ENCODE results near the gene SH3RF3.

Gene SH3RF3

DNA sequence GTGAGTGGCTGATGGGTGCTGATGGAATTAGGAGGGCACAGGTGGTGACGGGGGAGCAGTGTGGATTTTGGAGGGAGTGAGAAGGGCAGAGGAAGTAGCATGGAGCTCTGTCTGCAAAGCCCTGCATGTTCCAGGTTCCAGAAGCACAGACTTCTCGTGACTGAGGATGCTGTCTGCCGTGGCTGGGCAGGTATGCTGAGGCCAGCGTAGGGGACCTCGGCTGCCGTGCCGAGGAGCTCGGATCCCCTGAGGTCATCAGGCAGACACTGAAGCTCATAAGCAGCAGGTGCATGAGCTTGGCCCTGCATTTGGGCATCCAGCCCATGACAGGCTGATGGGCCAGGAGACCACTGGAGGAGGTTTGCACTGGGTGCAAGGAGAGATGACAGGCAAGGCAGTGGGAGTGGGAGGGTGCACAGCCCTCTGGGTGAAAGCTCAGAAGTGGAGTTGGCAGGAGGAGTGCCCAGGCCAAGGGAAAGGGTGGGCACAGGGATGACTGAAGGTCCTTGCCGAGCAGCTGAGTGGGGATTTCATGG, 215.3 kb downstream of the SH3RF3 start:
- intact Hi-C loops (cut with DNase I), result no loop called here
- DNase-seq, result no peak

- intact Hi-C loops (cut with DNase I), result no loop called here
Observed at GRCh38 chr2:109345091-109345490, 216.1 kb downstream of the SH3RF3 start.

DNA sequence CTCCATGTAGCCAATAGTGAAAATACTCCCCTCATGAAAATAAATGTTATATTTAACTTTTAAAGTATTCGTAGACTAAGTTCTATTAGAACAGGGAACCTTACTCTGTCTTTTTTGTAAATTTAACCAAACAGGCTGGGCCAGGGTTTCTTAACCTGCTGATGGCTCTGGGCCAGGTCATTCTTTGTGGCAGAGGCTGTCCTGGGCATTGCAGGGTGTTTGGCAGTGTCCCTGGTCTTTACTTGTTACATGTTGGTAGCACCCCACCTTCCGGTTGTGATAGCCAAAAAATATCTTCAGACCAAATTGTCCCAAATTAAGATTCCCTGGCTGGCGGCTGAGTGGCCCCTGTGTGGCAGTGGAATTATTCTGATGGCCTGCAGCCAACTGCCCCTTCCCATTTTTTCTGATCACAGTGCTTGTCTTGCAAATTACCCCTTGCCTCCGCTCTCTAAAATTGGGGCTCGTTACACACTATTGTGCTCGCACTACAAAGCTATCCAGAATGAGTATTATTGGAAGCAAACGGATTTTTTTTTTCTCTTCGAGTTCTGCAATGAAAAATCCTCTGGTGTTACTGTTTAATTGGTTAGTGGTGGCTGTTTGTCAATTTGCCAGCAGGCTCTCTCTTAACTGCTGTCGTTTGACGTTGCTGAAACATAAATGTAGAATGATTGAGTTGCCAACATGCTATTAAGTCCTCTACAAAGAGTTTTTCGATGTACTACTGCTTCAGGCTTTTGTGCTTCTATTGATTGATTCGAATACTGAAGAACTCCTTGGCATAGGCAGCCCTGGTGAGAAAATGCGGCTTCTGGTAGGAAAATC, 216.9 kb downstream of the SH3RF3 start:
- intact Hi-C loops (cut with DNase I), result no loop called here
- no peak for DNase-seq

More at GRCh38 chr2:109345091-109345490, 216.1 kb downstream of the SH3RF3 start:
- no peak for DNase-seq

GRCh38 chr2:109346601-109347228, 217.7 kb downstream of the SH3RF3 start:
- DNase-seq, result no peak
- intact Hi-C loops (cut with DNase I), result no loop called here

GRCh38 chr2:109347626-109348025, 218.6 kb downstream of the SH3RF3 start:
- intact Hi-C loops (cut with DNase I), result no loop called here
- DNase-seq, result no peak

- no peak for DNase-seq
- intact Hi-C loops (cut with DNase I), result no loop called here
Observed at GRCh38 chr2:109348190-109348589, 219.2 kb downstream of the SH3RF3 start.

- peak in 15 of 42 donors; percentile 15 to 63 (median 39) for DNase-seq
- intact Hi-C loops (cut with DNase I), result no loop called here
Observed at GRCh38 chr2:109348671-109349502, 219.9 kb downstream of the SH3RF3 start.

DNA sequence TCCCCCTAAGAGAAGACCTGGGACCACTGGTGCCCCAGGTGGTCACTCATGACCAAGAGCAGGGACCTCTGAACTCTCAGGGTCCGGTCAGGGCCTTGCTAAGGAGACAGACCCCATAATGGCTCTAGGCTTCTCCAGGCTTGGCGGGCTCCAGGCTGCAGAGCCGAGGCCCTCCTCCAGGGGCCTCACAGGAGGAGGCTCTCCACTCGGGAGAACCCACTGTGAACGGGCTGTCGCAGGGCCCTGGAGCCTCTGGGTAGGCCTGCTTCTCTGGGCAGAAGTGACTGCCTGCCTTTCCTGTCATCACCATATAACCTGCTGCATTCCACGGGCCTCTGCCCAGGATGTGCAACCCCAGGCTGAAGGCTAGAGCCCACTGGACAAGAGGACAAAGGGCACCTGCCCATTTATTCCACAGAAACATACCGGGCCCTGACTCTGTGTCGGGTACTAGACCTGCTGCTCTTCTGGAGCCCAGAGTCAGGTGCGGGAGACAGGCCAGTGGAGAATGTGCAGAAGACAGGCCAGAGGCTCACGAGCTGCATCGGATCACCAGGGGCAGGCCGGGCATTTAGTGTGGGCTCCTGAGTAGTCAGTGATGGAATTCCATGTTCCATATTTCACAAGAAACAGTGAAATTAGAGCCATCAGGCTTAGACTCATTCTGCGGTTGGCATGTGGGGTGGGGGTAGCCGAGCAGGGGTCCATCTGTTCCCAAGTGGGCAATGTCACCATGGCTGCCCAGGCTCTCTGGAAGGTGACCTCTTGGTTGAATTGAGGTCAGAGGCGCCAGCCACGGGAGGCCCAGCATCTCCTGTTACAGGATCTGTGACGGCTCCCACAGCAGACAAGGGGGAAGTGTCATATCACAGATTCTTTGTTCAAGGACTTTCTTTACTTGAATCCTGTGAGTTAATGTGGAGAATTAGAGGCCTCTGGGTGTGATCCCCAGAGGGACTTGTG, 220.8 kb downstream of the SH3RF3 start:
- intact Hi-C loops (cut with DNase I), result no loop called here
- peak in 1 of 42 donors; percentile 40 for DNase-seq

GRCh38 chr2:109350526-109350925, 221.5 kb downstream of the SH3RF3 start:
- intact Hi-C loops (cut with DNase I), result no loop called here
- DNase-seq, result no peak

DNA sequence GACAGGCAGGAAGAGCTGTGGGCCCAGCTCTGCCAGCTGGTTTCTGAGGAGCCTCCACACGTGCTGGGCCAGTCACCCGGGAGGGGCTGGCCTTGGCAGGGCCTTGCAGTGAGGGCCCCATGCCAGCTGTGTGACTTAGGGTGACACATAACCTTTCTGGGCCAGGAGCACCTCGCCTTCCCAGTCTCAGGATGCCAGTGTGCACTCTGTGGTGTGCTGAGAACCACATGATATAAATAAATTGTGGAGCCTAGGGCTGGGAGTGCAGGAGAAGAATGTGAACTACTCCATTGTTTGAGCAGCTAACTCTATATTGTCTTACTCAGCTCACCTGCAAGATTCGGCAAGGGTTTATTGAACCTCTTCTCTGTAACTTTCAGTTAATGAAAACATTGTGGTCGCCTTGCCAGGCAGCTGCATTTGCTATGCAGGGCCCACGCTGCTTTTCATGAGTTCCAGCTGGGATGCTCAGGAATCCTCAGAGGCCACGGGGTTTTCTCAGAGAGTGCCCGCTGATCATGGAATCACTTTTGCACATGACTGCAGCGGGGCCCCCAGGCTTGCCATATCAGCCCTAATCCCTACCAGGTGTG, 222.3 kb downstream of the SH3RF3 start:
- DNase-seq, result peak in 10 of 42 donors; percentile 16 to 55 (median 39)
- intact Hi-C loops (cut with DNase I), result no loop called here

GRCh38 chr2:109352056-109352897, 223.3 kb downstream of the SH3RF3 start:
- DNase-seq, result peak in 2 of 42 donors; percentile 26 to 42
- intact Hi-C loops (cut with DNase I), result no loop called here

GRCh38 chr2:109352898-109353689, 224.1 kb downstream of the SH3RF3 start:
- intact Hi-C loops (cut with DNase I), result no loop called here
- DNase-seq, result peak in 3 of 42 donors; percentile 19 to 40 (median 26)

GRCh38 chr2:109353806-109354745, 225.1 kb downstream of the SH3RF3 start:
- intact Hi-C loops (cut with DNase I), result no loop called here
- peak in 5 of 42 donors; percentile 4 to 24 (median 15) for DNase-seq

- intact Hi-C loops (cut with DNase I), result no loop called here
- peak in 6 of 42 donors; percentile 6 to 22 (median 12) for DNase-seq
Observed at GRCh38 chr2:109355192-109355843, 226.3 kb downstream of the SH3RF3 start.

Measured in head of caudate nucleus (tissue), 42 donors.